ENCODE measurements around the gene SOWAHD. TPM values are rescaled to one million over a fixed set of nuclear protein-coding genes. Genes with fewer than 3 reads are reported as not detected.

SOWAHD gene
- 0.26 TPM for total RNA-seq
- polyA plus RNA-seq: 0.25 TPM

GRCh38 chrX:119757979-119758730 is at the start of gene SOWAHD:
TSS of gene SOWAHD (plus strand) at chrX:119758588. CDS start at chrX:119758668, 80 bp downstream.
- no peaks in the 10 kb centered on the region for H3K4me1 ChIP-seq (ENCODE audit: insufficient read depth)
- H3K4me3 ChIP-seq (ENCODE audit: low read depth, low read length): peak within 1 kb of the TSS; percentile 35
- WGBS: under 1% methylated on average over 54 of the region's 59 CpGs
- H3K36me3 ChIP-seq (ENCODE audit: insufficient read depth): no peaks in the 10 kb centered on the region
- no peak for DNase-seq (ENCODE audit: extremely low spot score)
- H3K27ac ChIP-seq (ENCODE audit: low read depth): no peak within 1 kb of the TSS

- WGBS: 89% methylated on average over 2 of the region's 2 CpGs
- Histone ChIP-seq H3K27ac (ENCODE audit: low read depth) (no peak overlapping the region), H3K4me1 (ENCODE audit: insufficient read depth) (no peaks in the 10 kb centered on the region), H3K4me3 (ENCODE audit: low read depth, low read length) (no peak overlapping the region), H3K36me3 (ENCODE audit: insufficient read depth) (no peaks in the 10 kb centered on the region)
- no peak for DNase-seq (ENCODE audit: extremely low spot score)
Observed at GRCh38 chrX:119708936-119709335, 49.5 kb upstream of the SOWAHD start.

GRCh38 chrX:119709630-119710029 is 48.8 kb upstream of the SOWAHD start:
- Histone ChIP-seq H3K27ac (ENCODE audit: low read depth) (no peak overlapping the region), H3K4me1 (ENCODE audit: insufficient read depth) (no peaks in the 10 kb centered on the region), H3K36me3 (ENCODE audit: insufficient read depth) (no peaks in the 10 kb centered on the region), H3K4me3 (ENCODE audit: low read depth, low read length) (no peak overlapping the region)
- WGBS: 93% methylated on average over 3 of the region's 3 CpGs
- DNase-seq (ENCODE audit: extremely low spot score): no peak

- WGBS: 69% methylated on average over 6 of the region's 6 CpGs
- no peak overlapping the region for H3K4me3 ChIP-seq (ENCODE audit: low read depth, low read length)
- no peaks in the 10 kb centered on the region for H3K4me1 ChIP-seq (ENCODE audit: insufficient read depth)
- no peak for DNase-seq (ENCODE audit: extremely low spot score)
- H3K27ac ChIP-seq (ENCODE audit: low read depth): no peak overlapping the region
- no peaks in the 10 kb centered on the region for H3K36me3 ChIP-seq (ENCODE audit: insufficient read depth)
Observed at GRCh38 chrX:119721487-119721886, 36.9 kb upstream of the SOWAHD start.

GRCh38 chrX:119721926-119722325 is 36.5 kb upstream of the SOWAHD start:
- no peaks in the 10 kb centered on the region for H3K36me3 ChIP-seq (ENCODE audit: insufficient read depth)
- H3K4me1 ChIP-seq (ENCODE audit: insufficient read depth): no peaks in the 10 kb centered on the region
- H3K27ac ChIP-seq (ENCODE audit: low read depth): no peak overlapping the region
- WGBS: 98% methylated on average over 2 of the region's 2 CpGs
- no peak overlapping the region for H3K4me3 ChIP-seq (ENCODE audit: low read depth, low read length)
- no peak for DNase-seq (ENCODE audit: extremely low spot score)

GRCh38 chrX:119726900-119727555 is 31.4 kb upstream of the SOWAHD start:
- no peaks in the 10 kb centered on the region for H3K36me3 ChIP-seq (ENCODE audit: insufficient read depth)
- DNase-seq (ENCODE audit: extremely low spot score): no peak
- WGBS: 60% methylated on average over 7 of the region's 7 CpGs
- H3K4me3 ChIP-seq (ENCODE audit: low read depth, low read length): no peak overlapping the region
- H3K4me1 ChIP-seq (ENCODE audit: insufficient read depth): no peaks in the 10 kb centered on the region
- H3K27ac ChIP-seq (ENCODE audit: low read depth): no peak overlapping the region

GRCh38 chrX:119728487-119728886 is 29.9 kb upstream of the SOWAHD start:
- no peaks in the 10 kb centered on the region for H3K36me3 ChIP-seq (ENCODE audit: insufficient read depth)
- DNase-seq (ENCODE audit: extremely low spot score): no peak
- H3K4me1 ChIP-seq (ENCODE audit: insufficient read depth): no peaks in the 10 kb centered on the region
- 59% methylated on average over 5 of the region's 5 CpGs for WGBS
- H3K27ac ChIP-seq (ENCODE audit: low read depth): no peak overlapping the region
- H3K4me3 ChIP-seq (ENCODE audit: low read depth, low read length): no peak overlapping the region

GRCh38 chrX:119729408-119730201 is 28.8 kb upstream of the SOWAHD start:
- Histone ChIP-seq H3K4me1 (ENCODE audit: insufficient read depth) (no peaks in the 10 kb centered on the region), H3K4me3 (ENCODE audit: low read depth, low read length) (no peak overlapping the region), H3K27ac (ENCODE audit: low read depth) (no peak overlapping the region), H3K36me3 (ENCODE audit: insufficient read depth) (no peaks in the 10 kb centered on the region)
- no peak for DNase-seq (ENCODE audit: extremely low spot score)
- 31% methylated on average over 14 of the region's 14 CpGs for WGBS

GRCh38 chrX:119734897-119735339 is 23.5 kb upstream of the SOWAHD start:
- no peak overlapping the region for H3K27ac ChIP-seq (ENCODE audit: low read depth)
- no peaks in the 10 kb centered on the region for H3K36me3 ChIP-seq (ENCODE audit: insufficient read depth)
- DNase-seq (ENCODE audit: extremely low spot score): no peak
- no peaks in the 10 kb centered on the region for H3K4me1 ChIP-seq (ENCODE audit: insufficient read depth)
- WGBS: 18% methylated on average over 7 of the region's 7 CpGs
- no peak overlapping the region for H3K4me3 ChIP-seq (ENCODE audit: low read depth, low read length)

- WGBS: 76% methylated on average over 6 of the region's 6 CpGs
- Histone ChIP-seq H3K27ac (ENCODE audit: low read depth) (no peak overlapping the region), H3K36me3 (ENCODE audit: insufficient read depth) (no peaks in the 10 kb centered on the region), H3K4me3 (ENCODE audit: low read depth, low read length) (no peak overlapping the region), H3K4me1 (ENCODE audit: insufficient read depth) (no peaks in the 10 kb centered on the region)
- DNase-seq (ENCODE audit: extremely low spot score): no peak
Observed at GRCh38 chrX:119735467-119735866, 22.9 kb upstream of the SOWAHD start.

GRCh38 chrX:119736206-119736764 is 22.1 kb upstream of the SOWAHD start:
- no peaks in the 10 kb centered on the region for H3K36me3 ChIP-seq (ENCODE audit: insufficient read depth)
- 68% methylated on average over 12 of the region's 12 CpGs for WGBS
- no peaks in the 10 kb centered on the region for H3K4me1 ChIP-seq (ENCODE audit: insufficient read depth)
- H3K4me3 ChIP-seq (ENCODE audit: low read depth, low read length): no peak overlapping the region
- no peak overlapping the region for H3K27ac ChIP-seq (ENCODE audit: low read depth)
- DNase-seq (ENCODE audit: extremely low spot score): no peak

- H3K36me3 ChIP-seq (ENCODE audit: insufficient read depth): no peaks in the 10 kb centered on the region
- no peak overlapping the region for H3K27ac ChIP-seq (ENCODE audit: low read depth)
- no peak overlapping the region for H3K4me3 ChIP-seq (ENCODE audit: low read depth, low read length)
- 52% methylated on average over 5 of the region's 5 CpGs for WGBS
- no peaks in the 10 kb centered on the region for H3K4me1 ChIP-seq (ENCODE audit: insufficient read depth)
- no peak for DNase-seq (ENCODE audit: extremely low spot score)
Observed at GRCh38 chrX:119738742-119739141, 19.6 kb upstream of the SOWAHD start.

GRCh38 chrX:119745283-119745848 is 13.0 kb upstream of the SOWAHD start:
- no peak for DNase-seq (ENCODE audit: extremely low spot score)
- Histone ChIP-seq H3K36me3 (ENCODE audit: insufficient read depth) (no peaks in the 10 kb centered on the region), H3K4me1 (ENCODE audit: insufficient read depth) (no peaks in the 10 kb centered on the region), H3K27ac (ENCODE audit: low read depth) (no peak overlapping the region), H3K4me3 (ENCODE audit: low read depth, low read length) (no peak overlapping the region)
- 56% methylated on average over 4 of the region's 4 CpGs for WGBS

Data from urinary bladder (tissue), 4 donors.